Measurements from ENCODE around the gene MOG.
"Not testable (repeated sequence)": the region's sequence is repeated elsewhere in the genome, so short reads cannot be mapped to it uniquely, and the experiment has no call there.

MOG gene

GRCh38 chr6:29641430-29642148 lies 15.3 kb upstream of the MOG start:
- DNase-seq, result no peak

- DNase-seq, result no peak
Measured at GRCh38 chr6:29647927-29648642, 8.8 kb upstream of the MOG start.

GRCh38 chr6:29649701-29650673 lies 6.9 kb upstream of the MOG start:
- DNase-seq, result peak; percentile 78

- no peak for DNase-seq
Measured at GRCh38 chr6:29651413-29652197, 5.3 kb upstream of the MOG start.

- no peak for DNase-seq
Measured at GRCh38 chr6:29652198-29652584, 4.7 kb upstream of the MOG start.

GRCh38 chr6:29653452-29654038 lies 3.3 kb upstream of the MOG start:
- DNase-seq, result peak; percentile 25

GRCh38 chr6:29655658-29656057 lies 1.2 kb upstream of the MOG start:
- DNase-seq, result no peak

- DNase-seq, result no peak
Measured at GRCh38 chr6:29656157-29656556, 735 bp upstream of the MOG start.

GRCh38 chr6:29661071-29661470 lies 4.2 kb downstream of the MOG start:
- DNase-seq, result no peak

GRCh38 chr6:29661502-29662141 lies 4.7 kb downstream of the MOG start:
- not testable (repeated sequence) for DNase-seq

- no peak for DNase-seq
Measured at GRCh38 chr6:29663300-29664042, 6.6 kb downstream of the MOG start.

GRCh38 chr6:29665942-29666825 lies 9.3 kb downstream of the MOG start:
- DNase-seq, result no peak

GRCh38 chr6:29666826-29667130 lies 9.9 kb downstream of the MOG start:
- DNase-seq, result no peak

GRCh38 chr6:29667158-29667557 lies 10.3 kb downstream of the MOG start:
- DNase-seq, result no peak

GRCh38 chr6:29671026-29671425 lies 14.1 kb downstream of the MOG start:
- DNase-seq, result no peak

- DNase-seq, result not testable (repeated sequence)
Measured at GRCh38 chr6:29672116-29672515, 15.2 kb downstream of the MOG start.

- no peak for DNase-seq
Measured at GRCh38 chr6:29673161-29673560, 16.3 kb downstream of the MOG start.

GRCh38 chr6:29674008-29674407 lies 17.1 kb downstream of the MOG start:
- no peak for DNase-seq

- no peak for DNase-seq
Measured at GRCh38 chr6:29675561-29675960, 18.7 kb downstream of the MOG start.

- no peak for DNase-seq
Measured at GRCh38 chr6:29676981-29677601, 20.2 kb downstream of the MOG start.
